IPS DF 6.9 (cell line): ENCODE measurements around the gene GJB5.
"Not testable (repeated sequence)": the region's sequence is repeated elsewhere in the genome, so short reads cannot be mapped to it uniquely, and the experiment has no call there.

Experiments used
- DNase-seq: peaks from one replicate; pipeline ENCODE4 v3.0.0-alpha.2; 2013; ENCODE audit warnings: low read depth, low spot score
- H3K27ac ChIP-seq: one replicate; pipeline ENCODE4 v1.5.1; 2013; ENCODE audit warnings: low read length, control low read depth
- H3K27me3 ChIP-seq: 2 replicates; pipeline ENCODE4 v1.6.1; 2013; ENCODE audit warnings: mild to moderate bottlenecking, low read length; ENCODE audit not compliant: control insufficient read depth, insufficient read depth
- H3K36me3 ChIP-seq: 2 replicates; pipeline ENCODE4 v1.6.1; 2013; ENCODE audit warnings: low read length; ENCODE audit not compliant: control insufficient read depth, insufficient read depth
- H3K4me1 ChIP-seq: 2 replicates; pipeline ENCODE4 v1.6.1; 2013; ENCODE audit warnings: low read length; ENCODE audit not compliant: control insufficient read depth, insufficient read depth
- H3K4me3 ChIP-seq: 2 replicates; pipeline ENCODE4 v1.5.1; 2013; ENCODE audit warnings: mild to moderate bottlenecking, low read length
- H3K9me3 ChIP-seq: 2 replicates; pipeline ENCODE4 v1.6.1; 2013; ENCODE audit warnings: low read length, inconsistent platforms; ENCODE audit not compliant: control insufficient read depth, insufficient read depth
- WGBS: extraction: QIAGEN DNeasy Blood & Tissue Kit; methylation state at CpG from one replicate; pipeline ENCODE4 v1.1.7; 2013; ENCODE audit warnings: mixed read lengths, missing lambda C conversion rate; ENCODE audit not compliant: insufficient read length, insufficient coverage; 5-methylcytosine and 5-hydroxymethylcytosine counted together

Gene GJB5

DNA sequence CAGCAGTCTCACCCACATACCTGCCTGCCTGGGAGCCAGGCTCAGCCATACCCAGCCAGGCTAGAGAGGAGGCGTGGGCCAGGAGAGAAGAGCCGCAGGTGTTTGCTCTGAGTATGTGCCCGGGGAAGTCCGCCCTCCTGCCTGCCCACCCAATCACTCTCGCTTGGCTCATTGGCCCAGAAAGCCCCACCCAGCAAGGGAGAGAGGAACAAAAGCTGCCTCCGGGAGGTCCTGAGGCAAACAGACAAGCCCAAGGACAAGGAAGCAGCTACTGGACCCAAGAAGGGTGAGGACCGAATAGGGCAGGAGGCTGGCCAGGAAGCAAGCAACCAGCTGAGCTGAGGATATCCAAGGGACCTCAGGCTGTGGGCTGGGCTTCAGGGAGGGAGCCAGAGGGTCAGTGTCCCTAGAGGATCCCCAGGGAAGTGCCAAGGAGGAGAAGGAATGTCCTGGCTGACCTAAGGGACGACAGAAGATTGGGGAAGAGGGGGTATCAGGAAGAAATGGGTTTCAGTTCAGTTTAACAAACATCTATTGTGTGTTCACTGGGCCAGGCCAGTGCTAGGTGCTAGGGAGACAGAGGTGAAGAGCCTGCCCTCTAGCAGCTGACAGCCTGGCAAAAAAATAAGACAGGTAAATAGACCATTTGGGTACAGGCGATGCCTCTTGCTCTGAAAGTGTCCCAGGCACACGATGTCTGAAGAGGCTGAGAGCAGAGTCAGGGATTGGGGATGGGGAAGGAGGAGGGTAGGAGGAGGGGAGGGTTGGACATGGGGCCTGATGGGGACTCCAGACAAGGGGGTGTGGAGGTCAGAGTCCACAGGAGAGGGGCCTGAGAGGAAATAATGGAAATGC is 4.9 kb downstream of the GJB5 start, which contains the start of gene GJB4:
TSS of gene GJB4 (plus strand) at position 238 of the 855 bp plus-strand sequence. CDS start 1,515 bp downstream, outside the sequence.
- Histone ChIP-seq H3K27ac (no peak within 1 kb of the TSS), H3K4me1 (peaks cover 6% of the 10 kb centered on the region; the same call in 1 of the 2 replicates), H3K9me3 (no peaks in the 10 kb centered on the region), H3K4me3 (no peak within 1 kb of the TSS), H3K27me3 (no peaks in the 10 kb centered on the region), H3K36me3 (no peaks in the 10 kb centered on the region)
- no CpG with 5 or more reads among the region's 10 CpGs for WGBS
- DNase-seq: no peak

DNA sequence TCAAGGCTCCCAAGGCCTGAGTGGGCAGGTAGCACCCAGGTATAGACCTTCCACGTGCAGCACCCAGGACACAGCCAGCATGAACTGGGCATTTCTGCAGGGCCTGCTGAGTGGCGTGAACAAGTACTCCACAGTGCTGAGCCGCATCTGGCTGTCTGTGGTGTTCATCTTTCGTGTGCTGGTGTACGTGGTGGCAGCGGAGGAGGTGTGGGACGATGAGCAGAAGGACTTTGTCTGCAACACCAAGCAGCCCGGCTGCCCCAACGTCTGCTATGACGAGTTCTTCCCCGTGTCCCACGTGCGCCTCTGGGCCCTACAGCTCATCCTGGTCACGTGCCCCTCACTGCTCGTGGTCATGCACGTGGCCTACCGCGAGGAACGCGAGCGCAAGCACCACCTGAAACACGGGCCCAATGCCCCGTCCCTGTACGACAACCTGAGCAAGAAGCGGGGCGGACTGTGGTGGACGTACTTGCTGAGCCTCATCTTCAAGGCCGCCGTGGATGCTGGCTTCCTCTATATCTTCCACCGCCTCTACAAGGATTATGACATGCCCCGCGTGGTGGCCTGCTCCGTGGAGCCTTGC is 6.4 kb downstream of the GJB5 start:
- DNase-seq: no peak
- no CpG with 5 or more reads among the region's 33 CpGs for WGBS
- no peaks in the 10 kb centered on the region for H3K9me3 ChIP-seq
- H3K4me1 ChIP-seq: peaks cover 6% of the 10 kb centered on the region; the same call in 1 of the 2 replicates
- no peaks in the 10 kb centered on the region for H3K27me3 ChIP-seq
- no peak overlapping the region for H3K4me3 ChIP-seq
- no peak overlapping the region for H3K27ac ChIP-seq
- no peaks in the 10 kb centered on the region for H3K36me3 ChIP-seq

DNA sequence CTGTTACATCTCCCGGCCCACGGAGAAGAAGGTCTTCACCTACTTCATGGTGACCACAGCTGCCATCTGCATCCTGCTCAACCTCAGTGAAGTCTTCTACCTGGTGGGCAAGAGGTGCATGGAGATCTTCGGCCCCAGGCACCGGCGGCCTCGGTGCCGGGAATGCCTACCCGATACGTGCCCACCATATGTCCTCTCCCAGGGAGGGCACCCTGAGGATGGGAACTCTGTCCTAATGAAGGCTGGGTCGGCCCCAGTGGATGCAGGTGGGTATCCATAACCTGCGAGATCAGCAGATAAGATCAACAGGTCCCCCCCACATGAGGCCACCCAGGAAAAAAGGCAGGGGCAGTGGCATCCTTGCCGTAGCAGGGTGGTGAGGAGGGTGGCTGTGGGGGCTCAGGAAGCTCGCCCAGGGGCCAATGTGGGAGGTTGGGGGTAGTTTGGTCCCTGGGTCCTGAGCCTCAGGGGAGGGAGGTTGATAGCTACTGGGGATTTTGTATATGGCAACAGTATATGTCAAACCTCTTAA is 7.0 kb downstream of the GJB5 start:
- Histone ChIP-seq H3K4me1 (peaks cover 6% of the 10 kb centered on the region; the same call in 1 of the 2 replicates), H3K27ac (no peak overlapping the region), H3K4me3 (no peak overlapping the region), H3K9me3 (no peaks in the 10 kb centered on the region), H3K27me3 (no peaks in the 10 kb centered on the region), H3K36me3 (no peaks in the 10 kb centered on the region)
- no peak for DNase-seq
- no CpG with 5 or more reads among the region's 13 CpGs for WGBS

DNA sequence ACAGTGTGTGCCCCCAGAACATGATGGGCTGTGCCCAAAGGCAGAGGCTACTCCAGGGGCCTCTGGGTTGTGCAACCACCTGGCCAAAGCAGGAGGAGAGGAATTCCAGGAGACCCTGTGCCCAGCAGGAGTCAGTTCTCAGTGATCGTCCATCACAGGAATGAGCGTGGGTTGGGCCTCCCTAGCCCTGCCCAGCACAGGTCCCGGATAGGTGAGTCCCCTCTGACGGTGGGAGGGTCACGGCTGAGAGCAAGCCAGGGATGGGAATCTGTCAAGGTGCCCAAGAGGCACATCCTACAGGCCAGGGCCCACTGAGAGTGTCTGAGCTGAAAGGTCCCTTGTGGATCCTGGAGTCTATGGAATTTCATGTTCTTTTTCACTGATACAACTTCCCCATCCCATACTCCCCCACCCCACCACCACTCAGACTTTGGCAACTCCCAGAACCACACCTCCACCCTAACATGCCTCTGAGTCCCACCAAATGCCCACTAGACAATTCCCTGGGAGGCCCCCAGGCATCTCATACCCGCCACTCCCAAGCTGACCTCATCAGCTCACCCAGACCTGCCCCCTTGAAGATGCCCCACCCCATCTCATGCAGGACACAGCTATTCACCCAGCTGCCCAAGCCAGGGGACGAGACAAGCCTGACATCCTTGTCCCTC is 7.8 kb downstream of the GJB5 start:
- Histone ChIP-seq H3K36me3 (no peaks in the 10 kb centered on the region), H3K4me3 (no peak overlapping the region), H3K27ac (no peak overlapping the region), H3K27me3 (no peaks in the 10 kb centered on the region), H3K9me3 (no peaks in the 10 kb centered on the region), H3K4me1 (peaks cover 6% of the 10 kb centered on the region; the same call in 1 of the 2 replicates)
- DNase-seq: no peak
- WGBS: no CpG with 5 or more reads among the region's 7 CpGs

DNA sequence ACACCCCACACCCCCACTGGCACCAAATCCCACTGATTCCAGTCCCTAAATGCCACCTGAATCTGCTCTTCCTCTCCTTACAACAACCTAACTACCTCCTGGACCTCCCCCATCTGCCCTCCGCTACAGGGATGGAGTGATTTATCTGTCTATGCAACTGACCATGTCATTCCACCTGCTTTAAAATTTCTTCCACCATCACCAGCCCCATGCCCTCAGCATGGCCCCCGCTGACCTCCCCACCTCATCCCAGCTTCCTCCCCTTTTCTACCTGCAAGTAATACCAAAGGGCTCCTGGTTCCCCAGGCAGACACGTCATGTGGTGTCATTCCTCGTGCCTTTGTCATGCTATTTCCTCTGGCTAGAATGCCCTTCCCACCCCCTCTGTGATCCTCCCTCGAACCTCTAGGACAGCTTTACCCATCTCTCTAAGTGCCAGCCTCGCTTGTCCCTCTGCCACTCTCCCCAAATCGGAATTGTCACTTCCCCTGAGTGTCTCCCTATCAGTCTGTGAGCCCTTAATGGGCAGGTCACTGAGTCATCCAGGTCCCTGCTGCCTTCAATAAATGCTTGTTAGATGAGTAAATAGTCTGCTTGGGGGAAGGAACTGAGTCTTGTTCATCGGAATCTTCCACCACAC is 8.4 kb downstream of the GJB5 start:
- no CpG with 5 or more reads among the region's 8 CpGs for whole genome bisulfite sequencing
- Histone ChIP-seq H3K27ac (no peak overlapping the region), H3K4me1 (peaks cover 6% of the 10 kb centered on the region; the same call in 1 of the 2 replicates), H3K36me3 (no peaks in the 10 kb centered on the region), H3K9me3 (no peaks in the 10 kb centered on the region), H3K4me3 (no peak overlapping the region), H3K27me3 (no peaks in the 10 kb centered on the region)
- DNase-seq: no peak

DNA sequence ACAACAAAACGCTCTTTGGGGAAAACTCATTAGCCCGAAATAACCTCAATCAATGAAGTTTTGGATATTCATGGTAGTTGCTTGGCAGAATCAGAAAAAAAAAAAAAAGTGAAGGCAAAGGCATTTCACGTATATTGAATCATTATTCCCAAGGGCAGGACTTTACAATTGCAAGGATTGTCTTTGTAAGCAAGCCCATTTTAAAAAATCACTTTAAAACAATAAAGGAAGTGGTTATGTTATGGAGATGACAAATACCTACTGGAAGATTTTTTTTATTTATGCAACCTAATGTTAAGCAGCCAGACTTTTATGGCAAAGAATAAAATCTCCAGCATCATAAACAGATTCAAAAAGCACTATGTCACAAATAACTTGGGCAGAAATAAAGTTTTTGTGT is 14.0 kb downstream of the GJB5 start:
- WGBS: no CpG with 5 or more reads among the region's 3 CpGs
- no peaks in the 10 kb centered on the region for H3K4me1 ChIP-seq

DNA sequence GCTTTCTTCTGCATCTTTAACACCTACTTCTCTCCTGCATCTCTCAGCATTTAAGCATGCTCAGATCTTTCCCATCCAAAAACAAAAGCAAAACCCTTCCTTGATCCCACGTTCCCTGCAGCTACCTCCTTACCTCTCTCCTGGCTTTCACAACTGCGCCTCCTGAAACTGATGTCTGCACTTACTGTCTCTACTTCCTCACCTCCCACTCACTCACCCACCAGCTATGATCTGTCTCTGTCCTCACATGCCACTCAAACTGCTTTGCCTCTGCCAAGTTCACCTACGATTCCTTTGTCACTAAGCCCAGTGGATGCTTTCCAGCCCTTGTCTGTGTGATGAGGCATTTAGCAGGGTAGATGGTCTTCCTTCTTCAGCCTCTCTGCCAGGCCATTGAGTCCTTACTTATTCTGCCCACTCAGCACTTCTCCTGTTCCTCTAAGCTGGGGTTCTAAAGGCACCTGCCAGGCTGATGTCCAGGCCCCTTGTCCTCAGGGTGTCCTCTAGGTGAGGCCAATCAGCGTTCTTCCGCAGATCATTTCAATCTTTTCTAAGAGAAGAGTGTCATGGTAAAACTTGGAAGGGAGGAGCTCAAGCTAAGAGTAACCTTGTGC is 16.2 kb downstream of the GJB5 start:
- DNase-seq: no peak
- Histone ChIP-seq H3K27me3 (no peaks in the 10 kb centered on the region), H3K4me3 (no peak overlapping the region), H3K27ac (no peak overlapping the region), H3K36me3 (no peaks in the 10 kb centered on the region), H3K9me3 (no peaks in the 10 kb centered on the region), H3K4me1 (no peaks in the 10 kb centered on the region)
- no CpG with 5 or more reads among the region's 5 CpGs for WGBS

More for the DNA sequence above, 14.0 kb downstream of the GJB5 start:
- no peak for DNase-seq
- no peaks in the 10 kb centered on the region for H3K9me3 ChIP-seq
- H3K27ac ChIP-seq: no peak overlapping the region
- no peaks in the 10 kb centered on the region for H3K36me3 ChIP-seq
- H3K27me3 ChIP-seq: no peaks in the 10 kb centered on the region
- H3K4me3 ChIP-seq: no peak overlapping the region

DNA sequence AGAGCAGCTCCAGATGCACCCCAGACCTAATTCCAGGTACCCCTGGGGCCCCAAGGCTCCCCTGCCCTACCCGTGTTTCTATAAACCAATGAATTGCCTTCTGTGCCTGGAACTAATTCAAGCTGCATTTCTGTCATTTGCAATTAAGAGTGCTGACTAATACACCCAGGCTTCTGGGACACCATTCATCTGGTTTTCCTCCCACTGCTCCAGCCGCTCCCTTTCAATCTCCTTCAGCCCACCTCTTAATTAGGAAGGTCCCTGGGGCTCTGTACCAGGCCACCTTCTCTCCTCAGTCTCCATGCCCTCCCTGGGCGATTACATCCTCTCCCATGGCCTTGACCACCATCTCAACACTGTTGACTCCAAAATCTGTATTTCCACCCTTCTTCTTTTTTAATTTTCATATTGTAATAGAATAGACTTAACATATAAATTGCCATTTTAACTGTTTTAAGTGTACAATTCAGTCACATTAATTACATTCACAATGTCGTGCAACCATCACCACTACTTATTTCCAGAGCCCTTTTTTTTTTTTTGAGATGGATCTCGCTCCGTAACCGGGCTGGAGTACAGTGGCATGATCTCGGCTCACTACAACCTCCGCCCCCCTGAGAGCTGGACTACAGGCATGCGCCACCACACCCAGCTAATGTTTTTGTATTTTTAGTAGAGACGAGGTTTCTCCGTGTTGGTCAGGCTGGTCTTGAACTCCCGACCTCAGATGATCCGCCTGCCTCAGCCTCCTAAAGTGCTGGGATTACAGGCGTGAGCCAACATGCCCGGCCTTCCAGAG is 16.9 kb downstream of the GJB5 start:
- no peak overlapping the region for H3K4me3 ChIP-seq
- H3K36me3 ChIP-seq: no peaks in the 10 kb centered on the region
- no peaks in the 10 kb centered on the region for H3K27me3 ChIP-seq
- no CpG with 5 or more reads among the region's 16 CpGs for WGBS
- H3K9me3 ChIP-seq: no peaks in the 10 kb centered on the region
- DNase-seq: no peak
- H3K4me1 ChIP-seq: no peaks in the 10 kb centered on the region
- H3K27ac ChIP-seq: no peak overlapping the region

DNA sequence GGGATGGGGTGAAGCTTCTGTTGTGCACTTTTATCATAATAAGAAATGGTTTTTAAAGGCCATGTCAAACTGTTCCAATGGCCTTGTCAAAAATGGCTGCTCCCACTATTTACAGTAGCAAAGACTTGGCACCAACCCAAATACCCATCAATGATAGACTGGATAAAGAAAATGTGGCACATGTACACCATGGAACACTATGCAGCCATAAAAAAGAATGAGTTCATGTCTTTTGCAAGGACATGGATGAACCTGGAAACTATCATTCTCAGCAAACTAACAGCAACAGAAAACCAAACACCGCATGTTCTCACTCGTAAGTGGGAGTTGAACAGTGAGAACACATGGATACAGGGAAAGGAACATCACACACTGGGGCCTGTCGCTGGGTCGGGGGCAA is 18.3 kb downstream of the GJB5 start:
- not testable (repeated sequence) for DNase-seq, H3K27ac ChIP-seq, H3K9me3 ChIP-seq, H3K4me1 ChIP-seq, H3K4me3 ChIP-seq, H3K27me3 ChIP-seq, H3K36me3 ChIP-seq
- WGBS: no CpG with 5 or more reads among the region's 4 CpGs
